C4-2B (cell line): ENCODE measurements around the gene ARPIN.
"Not testable (repeated sequence)": the region's sequence is repeated elsewhere in the genome, so short reads cannot be mapped to it uniquely, and the experiment has no call there.

Experiments used
- H3K27ac ChIP-seq: fragments of 450-650 bp; 2 replicates; pipeline ENCODE4 v1.5.1; 2017
- CTCF ChIP-seq: fragments of 450-650 bp; conservative IDR thresholded peaks from 2 replicates; pipeline ENCODE4 v1.5.1; 2017; ENCODE audit warnings: mild to moderate bottlenecking
- ZFX ChIP-seq: fragments of 450-650 bp; IDR thresholded peaks from 2 replicates; pipeline ENCODE4 v1.6.1; 2017

ARPIN gene

GRCh38 chr15:89939910-89940309 is 27.2 kb upstream of the ARPIN start:
- no peak for TF ChIP-seq CTCF
- no peak for TF ChIP-seq ZFX
- no peak overlapping the region for H3K27ac ChIP-seq

GRCh38 chr15:89939377-89939776 is 26.6 kb upstream of the ARPIN start:
- not testable (repeated sequence) for H3K27ac ChIP-seq

GRCh38 chr15:89937365-89938350 is 24.9 kb upstream of the ARPIN start:
- TF ChIP-seq CTCF (no peak), ZFX (no peak)

GRCh38 chr15:89936786-89937265 is 24.1 kb upstream of the ARPIN start:
- TF ChIP-seq ZFX: no peak
- TF ChIP-seq CTCF: no peak
- H3K27ac ChIP-seq: no peak overlapping the region

More at GRCh38 chr15:89937365-89938350, 24.9 kb upstream of the ARPIN start:
- no peak overlapping the region for H3K27ac ChIP-seq

- no peak for TF ChIP-seq CTCF
- no peak for TF ChIP-seq ZFX
- no peak overlapping the region for H3K27ac ChIP-seq
Observed at GRCh38 chr15:89936051-89936785, 23.5 kb upstream of the ARPIN start.

GRCh38 chr15:89932880-89933279 is 20.1 kb upstream of the ARPIN start:
- no peak overlapping the region for H3K27ac ChIP-seq
- TF ChIP-seq CTCF: no peak
- no peak for TF ChIP-seq ZFX

- TF ChIP-seq ZFX: no peak
- TF ChIP-seq CTCF: no peak
- no peak overlapping the region for H3K27ac ChIP-seq
Observed at GRCh38 chr15:89928421-89928820, 15.7 kb upstream of the ARPIN start.
